ENCODE results near the gene LIMCH1.

DNA sequence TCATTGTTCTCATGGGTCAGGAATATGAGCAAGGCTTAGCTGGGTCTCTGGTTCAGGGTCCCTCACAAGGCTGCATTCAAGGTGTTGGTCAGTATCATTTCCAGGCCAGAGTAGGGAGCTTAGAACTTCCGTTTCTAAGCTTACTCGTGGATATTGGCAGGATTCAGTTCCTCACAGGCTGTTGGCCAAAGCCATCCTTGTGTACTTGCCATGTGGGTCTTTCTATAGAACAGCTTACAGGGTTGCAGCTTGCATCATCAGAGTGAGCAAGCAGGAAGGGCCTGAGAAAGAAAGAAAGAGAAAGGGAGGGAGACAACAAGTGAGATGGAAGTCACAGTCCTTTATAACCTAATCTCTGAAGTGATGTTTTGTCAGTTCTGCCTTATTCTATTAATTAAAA lies 5.1 kb upstream of the LIMCH1 start:
- no peak for TF ChIP-seq TAF1 (IDR thresholded peaks at IDR 0.05; ENCODE audit: borderline replicate concordance, insufficient read depth, low read length)
- no peak for TF ChIP-seq POLR2AphosphoS5 (IDR thresholded peaks at IDR 0.05; ENCODE audit: low read depth, low read length)

Measured in PFSK-1 (cell line).